Measurements from ENCODE around the gene KCNJ3. TPM values are rescaled to one million over a fixed set of nuclear protein-coding genes. Genes with fewer than 3 reads are reported as not detected.

Gene KCNJ3
- total and polyA plus RNA-seq, 2 donors, result 0.21 TPM; not detected in 1

GRCh38 chr2:154813636-154814035 lies 115.1 kb downstream of the KCNJ3 start:
- Histone ChIP-seq H3K4me3 (ENCODE audit: low read length in 2 of 2) (no peak overlapping the region), H3K9me3 (ENCODE audit: control insufficient read depth in 2 of 2, insufficient read depth in 1 of 2, low read length in 1 of 2) (no peaks in the 10 kb centered on the region), H3K4me1 (ENCODE audit: control insufficient read depth in 2 of 2, insufficient read depth in 2 of 2, low read length in 2 of 2) (no peaks in the 10 kb centered on the region), H3K27me3 (ENCODE audit: control insufficient read depth in 2 of 2, insufficient read depth in 1 of 2, low read length in 1 of 2) (no peaks in the 10 kb centered on the region), H3K36me3 (ENCODE audit: control insufficient read depth in 2 of 2, insufficient read depth in 2 of 2, low read length in 1 of 2) (no peaks in the 10 kb centered on the region), H3K27ac (ENCODE audit: low read depth in 1 of 2, low read length in 1 of 2) (no peak overlapping the region)
- WGBS, result 88% methylated on average over 1 of the region's 1 CpG
- DNase-seq (ENCODE audit: low read depth in 6 of 9, low spot score in 9 of 9), result no peak

GRCh38 chr2:154814856-154815255 lies 116.4 kb downstream of the KCNJ3 start:
- DNase-seq (ENCODE audit: low read depth in 6 of 9, low spot score in 9 of 9), result no peak
- WGBS, result 91% methylated on average over 1 of the region's 1 CpG
- Histone ChIP-seq H3K4me3 (ENCODE audit: low read length in 2 of 2) (no peak overlapping the region), H3K9me3 (ENCODE audit: control insufficient read depth in 2 of 2, insufficient read depth in 1 of 2, low read length in 1 of 2) (no peaks in the 10 kb centered on the region), H3K27me3 (ENCODE audit: control insufficient read depth in 2 of 2, insufficient read depth in 1 of 2, low read length in 1 of 2) (no peaks in the 10 kb centered on the region), H3K4me1 (ENCODE audit: control insufficient read depth in 2 of 2, insufficient read depth in 2 of 2, low read length in 2 of 2) (no peaks in the 10 kb centered on the region), H3K27ac (ENCODE audit: low read depth in 1 of 2, low read length in 1 of 2) (no peak overlapping the region), H3K36me3 (ENCODE audit: control insufficient read depth in 2 of 2, insufficient read depth in 2 of 2, low read length in 1 of 2) (no peaks in the 10 kb centered on the region)

GRCh38 chr2:154825358-154825757 lies 126.9 kb downstream of the KCNJ3 start:
- Histone ChIP-seq H3K36me3 (ENCODE audit: control insufficient read depth in 2 of 2, insufficient read depth in 2 of 2, low read length in 1 of 2) (no peaks in the 10 kb centered on the region), H3K4me1 (ENCODE audit: control insufficient read depth in 2 of 2, insufficient read depth in 2 of 2, low read length in 2 of 2) (no peaks in the 10 kb centered on the region), H3K4me3 (ENCODE audit: low read length in 2 of 2) (no peak overlapping the region), H3K9me3 (ENCODE audit: control insufficient read depth in 2 of 2, insufficient read depth in 1 of 2, low read length in 1 of 2) (no peaks in the 10 kb centered on the region), H3K27ac (ENCODE audit: low read depth in 1 of 2, low read length in 1 of 2) (no peak overlapping the region), H3K27me3 (ENCODE audit: control insufficient read depth in 2 of 2, insufficient read depth in 1 of 2, low read length in 1 of 2) (no peaks in the 10 kb centered on the region)
- no peak for DNase-seq (ENCODE audit: low read depth in 6 of 9, low spot score in 9 of 9)
- WGBS, result 76% methylated on average over 2 of the region's 2 CpGs

GRCh38 chr2:154826827-154827226 lies 128.3 kb downstream of the KCNJ3 start:
- 88% methylated on average over 5 of the region's 5 CpGs for WGBS
- H3K27me3 ChIP-seq (ENCODE audit: control insufficient read depth in 2 of 2, insufficient read depth in 1 of 2, low read length in 1 of 2), result no peaks in the 10 kb centered on the region
- no peak for DNase-seq (ENCODE audit: low read depth in 6 of 9, low spot score in 9 of 9)
- no peaks in the 10 kb centered on the region for H3K9me3 ChIP-seq (ENCODE audit: control insufficient read depth in 2 of 2, insufficient read depth in 1 of 2, low read length in 1 of 2)
- no peaks in the 10 kb centered on the region for H3K4me1 ChIP-seq (ENCODE audit: control insufficient read depth in 2 of 2, insufficient read depth in 2 of 2, low read length in 2 of 2)
- no peak overlapping the region for H3K27ac ChIP-seq (ENCODE audit: low read depth in 1 of 2, low read length in 1 of 2)
- H3K4me3 ChIP-seq (ENCODE audit: low read length in 2 of 2), result no peak overlapping the region
- H3K36me3 ChIP-seq (ENCODE audit: control insufficient read depth in 2 of 2, insufficient read depth in 2 of 2, low read length in 1 of 2), result no peaks in the 10 kb centered on the region

- no peak for DNase-seq (ENCODE audit: low read depth in 6 of 9, low spot score in 9 of 9)
- H3K27ac ChIP-seq (ENCODE audit: low read depth in 1 of 2, low read length in 1 of 2), result no peak overlapping the region
- H3K4me1 ChIP-seq (ENCODE audit: control insufficient read depth in 2 of 2, insufficient read depth in 2 of 2, low read length in 2 of 2), result no peaks in the 10 kb centered on the region
- no peaks in the 10 kb centered on the region for H3K27me3 ChIP-seq (ENCODE audit: control insufficient read depth in 2 of 2, insufficient read depth in 1 of 2, low read length in 1 of 2)
- no peaks in the 10 kb centered on the region for H3K9me3 ChIP-seq (ENCODE audit: control insufficient read depth in 2 of 2, insufficient read depth in 1 of 2, low read length in 1 of 2)
- H3K4me3 ChIP-seq (ENCODE audit: low read length in 2 of 2), result no peak overlapping the region
- WGBS, result 94% methylated on average over 1 of the region's 1 CpG
- no peaks in the 10 kb centered on the region for H3K36me3 ChIP-seq (ENCODE audit: control insufficient read depth in 2 of 2, insufficient read depth in 2 of 2, low read length in 1 of 2)
Observed at GRCh38 chr2:154827286-154827685, 128.8 kb downstream of the KCNJ3 start.

- WGBS, result 89% methylated on average over 2 of the region's 2 CpGs
- no peaks in the 10 kb centered on the region for H3K36me3 ChIP-seq (ENCODE audit: control insufficient read depth in 2 of 2, insufficient read depth in 2 of 2, low read length in 1 of 2)
- H3K27me3 ChIP-seq (ENCODE audit: control insufficient read depth in 2 of 2, insufficient read depth in 1 of 2, low read length in 1 of 2), result no peaks in the 10 kb centered on the region
- H3K27ac ChIP-seq (ENCODE audit: low read depth in 1 of 2, low read length in 1 of 2), result no peak overlapping the region
- no peaks in the 10 kb centered on the region for H3K4me1 ChIP-seq (ENCODE audit: control insufficient read depth in 2 of 2, insufficient read depth in 2 of 2, low read length in 2 of 2)
- H3K4me3 ChIP-seq (ENCODE audit: low read length in 2 of 2), result no peak overlapping the region
- no peak for DNase-seq (ENCODE audit: low read depth in 6 of 9, low spot score in 9 of 9)
- no peaks in the 10 kb centered on the region for H3K9me3 ChIP-seq (ENCODE audit: control insufficient read depth in 2 of 2, insufficient read depth in 1 of 2, low read length in 1 of 2)
Observed at GRCh38 chr2:154832711-154833110, 134.2 kb downstream of the KCNJ3 start.

GRCh38 chr2:154836632-154837031 lies 138.1 kb downstream of the KCNJ3 start:
- no peak overlapping the region for H3K4me3 ChIP-seq (ENCODE audit: low read length in 2 of 2)
- H3K9me3 ChIP-seq (ENCODE audit: control insufficient read depth in 2 of 2, insufficient read depth in 1 of 2, low read length in 1 of 2), result no peaks in the 10 kb centered on the region
- H3K36me3 ChIP-seq (ENCODE audit: control insufficient read depth in 2 of 2, insufficient read depth in 2 of 2, low read length in 1 of 2), result no peaks in the 10 kb centered on the region
- no peaks in the 10 kb centered on the region for H3K4me1 ChIP-seq (ENCODE audit: control insufficient read depth in 2 of 2, insufficient read depth in 2 of 2, low read length in 2 of 2)
- H3K27ac ChIP-seq (ENCODE audit: low read depth in 1 of 2, low read length in 1 of 2), result no peak overlapping the region
- H3K27me3 ChIP-seq (ENCODE audit: control insufficient read depth in 2 of 2, insufficient read depth in 1 of 2, low read length in 1 of 2), result no peaks in the 10 kb centered on the region
- WGBS, result 90% methylated on average over 2 of the region's 2 CpGs
- no peak for DNase-seq (ENCODE audit: low read depth in 6 of 9, low spot score in 9 of 9)

- H3K4me3 ChIP-seq (ENCODE audit: low read length in 2 of 2), result no peak overlapping the region
- no peaks in the 10 kb centered on the region for H3K9me3 ChIP-seq (ENCODE audit: control insufficient read depth in 2 of 2, insufficient read depth in 1 of 2, low read length in 1 of 2)
- no peak overlapping the region for H3K27ac ChIP-seq (ENCODE audit: low read depth in 1 of 2, low read length in 1 of 2)
- DNase-seq (ENCODE audit: low read depth in 6 of 9, low spot score in 9 of 9), result no peak
- 89% methylated on average over 2 of the region's 2 CpGs for WGBS
- H3K36me3 ChIP-seq (ENCODE audit: control insufficient read depth in 2 of 2, insufficient read depth in 2 of 2, low read length in 1 of 2), result no peaks in the 10 kb centered on the region
- H3K4me1 ChIP-seq (ENCODE audit: control insufficient read depth in 2 of 2, insufficient read depth in 2 of 2, low read length in 2 of 2), result no peaks in the 10 kb centered on the region
- no peaks in the 10 kb centered on the region for H3K27me3 ChIP-seq (ENCODE audit: control insufficient read depth in 2 of 2, insufficient read depth in 1 of 2, low read length in 1 of 2)
Observed at GRCh38 chr2:154837035-154837434, 138.5 kb downstream of the KCNJ3 start.

GRCh38 chr2:154844513-154844912 lies 146.0 kb downstream of the KCNJ3 start:
- Histone ChIP-seq H3K27ac (ENCODE audit: low read depth in 1 of 2, low read length in 1 of 2) (no peak overlapping the region), H3K4me3 (ENCODE audit: low read length in 2 of 2) (no peak overlapping the region), H3K27me3 (ENCODE audit: control insufficient read depth in 2 of 2, insufficient read depth in 1 of 2, low read length in 1 of 2) (no peaks in the 10 kb centered on the region), H3K9me3 (ENCODE audit: control insufficient read depth in 2 of 2, insufficient read depth in 1 of 2, low read length in 1 of 2) (peaks cover 0 to 5% of the 10 kb centered on the region in 2 donors), H3K36me3 (ENCODE audit: control insufficient read depth in 2 of 2, insufficient read depth in 2 of 2, low read length in 1 of 2) (no peaks in the 10 kb centered on the region), H3K4me1 (ENCODE audit: control insufficient read depth in 2 of 2, insufficient read depth in 2 of 2, low read length in 2 of 2) (no peaks in the 10 kb centered on the region)
- 93% methylated on average over 7 of the region's 7 CpGs for WGBS
- DNase-seq (ENCODE audit: low read depth in 6 of 9, low spot score in 9 of 9), result no peak

GRCh38 chr2:154846842-154847241 lies 148.3 kb downstream of the KCNJ3 start:
- no peaks in the 10 kb centered on the region for H3K27me3 ChIP-seq (ENCODE audit: control insufficient read depth in 2 of 2, insufficient read depth in 1 of 2, low read length in 1 of 2)
- no peak overlapping the region for H3K4me3 ChIP-seq (ENCODE audit: low read length in 2 of 2)
- 80% methylated on average over 1 of the region's 1 CpG for WGBS
- no peak overlapping the region for H3K27ac ChIP-seq (ENCODE audit: low read depth in 1 of 2, low read length in 1 of 2)
- no peak for DNase-seq (ENCODE audit: low read depth in 6 of 9, low spot score in 9 of 9)
- H3K4me1 ChIP-seq (ENCODE audit: control insufficient read depth in 2 of 2, insufficient read depth in 2 of 2, low read length in 2 of 2), result no peaks in the 10 kb centered on the region
- peaks cover 0 to 5% of the 10 kb centered on the region in 2 donors for H3K9me3 ChIP-seq (ENCODE audit: control insufficient read depth in 2 of 2, insufficient read depth in 1 of 2, low read length in 1 of 2)
- H3K36me3 ChIP-seq (ENCODE audit: control insufficient read depth in 2 of 2, insufficient read depth in 2 of 2, low read length in 1 of 2), result no peaks in the 10 kb centered on the region

Data from thymus (tissue), 11 donors.